Measurements from ENCODE around the gene ABCE1. TPM values are rescaled to one million over a fixed set of nuclear protein-coding genes. Genes with fewer than 3 reads are reported as not detected.
A peak's percentile ranks its signal among the peaks of the same experiment; 100 is the strongest.

The ABCE1 gene
- total RNA-seq: 46.4 TPM
- 14.8 TPM for polyA plus RNA-seq (ENCODE audit: insufficient read depth, low read depth, low replicate concordance)
- long read RNA-seq, donor 1, transcript ABCE1-201 (18 exons, 3,921 nt): major isoform, 8 of 8 reads
- long read RNA-seq, donor 1, partial matches to known transcripts: 0 of 8 reads
- long read RNA-seq, donor 1, other reads (novel, unspliced or antisense): 0 of 8 reads
- long read RNA-seq, donor 2, transcript ABCE1-201 (18 exons, 3,921 nt): major isoform, 7 of 16 reads
- long read RNA-seq, donor 2, partial matches to known transcripts: 9 of 16 reads
- long read RNA-seq, donor 2, other reads (novel, unspliced or antisense): 0 of 16 reads
- long read RNA-seq, donor 3, partial matches to known transcripts: 14 of 20 reads
- long read RNA-seq, donor 3, other reads (novel, unspliced or antisense): 0 of 20 reads
- long read RNA-seq, donor 4, partial matches to known transcripts: 16 of 19 reads
- long read RNA-seq, donor 4, other reads (novel, unspliced or antisense): 0 of 19 reads
- long read RNA-seq, donor 5, partial matches to known transcripts: 0 of 2 reads
- long read RNA-seq, donor 5, other reads (novel, unspliced or antisense): 0 of 2 reads
- long read RNA-seq, donor 6, transcript ABCE1-201 (18 exons, 3,921 nt): major isoform, 11 of 28 reads
- long read RNA-seq, donor 6, partial matches to known transcripts: 17 of 28 reads
- long read RNA-seq, donor 6, other reads (novel, unspliced or antisense): 0 of 28 reads
- long read RNA-seq, donor 7, transcript ABCE1-201 (18 exons, 3,921 nt): major isoform, 11 of 18 reads
- long read RNA-seq, donor 7, partial matches to known transcripts: 2 of 18 reads
- long read RNA-seq, donor 7, other reads (novel, unspliced or antisense): 5 of 18 reads
- long read RNA-seq, donor 8, partial matches to known transcripts: 5 of 10 reads
- long read RNA-seq, donor 8, other reads (novel, unspliced or antisense): 0 of 10 reads
- long read RNA-seq, donor 9: 0 reads
- long read RNA-seq, donor 10, transcript ABCE1-201 (18 exons, 3,921 nt): major isoform, 5 of 6 reads
- long read RNA-seq, donor 10, partial matches to known transcripts: 0 of 6 reads
- long read RNA-seq, donor 10, other reads (novel, unspliced or antisense): 0 of 6 reads

GRCh38 chr4:145097821-145098674 lies at the start of gene ABCE1, which contains the start of gene ANAPC10:
Gene ABCE1, plus strand, starts transcription at chr4:145098311. Its CDS starts 6,102 bp downstream, at chr4:145104413.
Gene ANAPC10, minus strand, starts transcription at chr4:145098196. Its CDS starts 2,097 bp downstream, at chr4:145096099.
- Histone ChIP-seq H3K4me1 (ENCODE audit: control insufficient read depth in 2 of 3, insufficient read depth in 2 of 3, low read depth in 1 of 3, low read length in 3 of 3) (peaks cover 0 to 11% (median 10%) of the 10 kb centered on the region in 3 donors), H3K27ac (ENCODE audit: low read depth in 2 of 2, low read length in 2 of 2) (peak within 1 kb of the TSS; percentile 90 to 92), H3K9ac (ENCODE audit: low read length in 3 of 3) (peak within 1 kb of the TSS; percentile 97 to 99 (median 98)), H3K9me3 (ENCODE audit: control insufficient read depth in 2 of 3, insufficient read depth in 1 of 3, low read length in 3 of 3) (peaks cover 0 to 1% (median 0%) of the 10 kb centered on the region in 3 donors), H3K4me3 (ENCODE audit: low read length in 3 of 3) (peak within 1 kb of the TSS; percentile 92 to 99 (median 97)), H3K36me3 (ENCODE audit: control insufficient read depth in 2 of 3, insufficient read depth in 3 of 3, low read length in 3 of 3) (peaks cover 6 to 12% (median 8%) of the 10 kb centered on the region in 3 donors), H3K27me3 (ENCODE audit: control insufficient read depth, insufficient read depth, low read length) (no peaks in the 10 kb centered on the region)
- intact Hi-C loops (cut with DNase I): no loop called here
- TF ChIP-seq, protein P1, sequence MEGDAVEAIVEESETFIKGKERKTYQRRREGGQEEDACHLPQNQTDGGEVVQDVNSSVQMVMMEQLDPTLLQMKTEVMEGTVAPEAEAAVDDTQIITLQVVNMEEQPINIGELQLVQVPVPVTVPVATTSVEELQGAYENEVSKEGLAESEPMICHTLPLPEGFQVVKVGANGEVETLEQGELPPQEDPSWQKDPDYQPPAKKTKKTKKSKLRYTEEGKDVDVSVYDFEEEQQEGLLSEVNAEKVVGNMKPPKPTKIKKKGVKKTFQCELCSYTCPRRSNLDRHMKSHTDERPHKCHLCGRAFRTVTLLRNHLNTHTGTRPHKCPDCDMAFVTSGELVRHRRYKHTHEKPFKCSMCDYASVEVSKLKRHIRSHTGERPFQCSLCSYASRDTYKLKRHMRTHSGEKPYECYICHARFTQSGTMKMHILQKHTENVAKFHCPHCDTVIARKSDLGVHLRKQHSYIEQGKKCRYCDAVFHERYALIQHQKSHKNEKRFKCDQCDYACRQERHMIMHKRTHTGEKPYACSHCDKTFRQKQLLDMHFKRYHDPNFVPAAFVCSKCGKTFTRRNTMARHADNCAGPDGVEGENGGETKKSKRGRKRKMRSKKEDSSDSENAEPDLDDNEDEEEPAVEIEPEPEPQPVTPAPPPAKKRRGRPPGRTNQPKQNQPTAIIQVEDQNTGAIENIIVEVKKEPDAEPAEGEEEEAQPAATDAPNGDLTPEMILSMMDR (IDR thresholded peaks at IDR 0.05; ENCODE audit: borderline replicate concordance, extremely low read depth, insufficient read depth): no peak
- DNase-seq: peak; percentile 96 to 99 (median 98)
- peak; percentile 83 for FAIRE-seq

DNA sequence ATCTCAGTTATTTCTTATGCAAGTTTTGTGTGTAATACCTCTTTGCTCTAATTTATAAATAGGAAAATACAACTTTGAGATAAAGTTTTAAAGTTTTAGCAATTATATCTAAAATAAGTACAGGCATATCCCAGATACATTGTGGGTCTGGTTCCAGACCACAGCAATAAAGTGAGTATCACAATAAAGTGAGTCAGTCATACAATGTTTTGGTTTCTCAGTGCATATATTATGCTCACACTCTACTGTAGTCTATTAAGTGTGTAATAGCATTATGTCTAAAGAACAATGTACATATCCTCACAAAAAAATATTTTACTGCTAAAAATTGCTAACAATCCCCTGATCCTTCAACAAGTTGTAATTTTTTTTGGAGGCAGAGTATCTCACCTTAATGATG lies 49.3 kb upstream of the ABCE1 start:
- TF ChIP-seq, protein P1 (IDR thresholded peaks at IDR 0.05; ENCODE audit: borderline replicate concordance, extremely low read depth, insufficient read depth): no peak
- FAIRE-seq: no peak

GRCh38 chr4:145049241-145049640 lies 48.9 kb upstream of the ABCE1 start:
- Histone ChIP-seq H3K4me3 (ENCODE audit: low read length in 3 of 3) (no peak overlapping the region), H3K27me3 (ENCODE audit: control insufficient read depth, insufficient read depth, low read length) (no peaks in the 10 kb centered on the region), H3K27ac (ENCODE audit: low read depth in 2 of 2, low read length in 2 of 2) (no peak overlapping the region), H3K36me3 (ENCODE audit: control insufficient read depth in 2 of 3, insufficient read depth in 3 of 3, low read length in 3 of 3) (no peaks in the 10 kb centered on the region), H3K9me3 (ENCODE audit: control insufficient read depth in 2 of 3, insufficient read depth in 1 of 3, low read length in 3 of 3) (no peaks in the 10 kb centered on the region), H3K4me1 (ENCODE audit: control insufficient read depth in 2 of 3, insufficient read depth in 2 of 3, low read depth in 1 of 3, low read length in 3 of 3) (no peaks in the 10 kb centered on the region), H3K9ac (ENCODE audit: low read length in 3 of 3) (no peak overlapping the region)
- FAIRE-seq (no peak), DNase-seq (no peak)
- TF ChIP-seq, protein P1 (IDR thresholded peaks at IDR 0.05; ENCODE audit: borderline replicate concordance, extremely low read depth, insufficient read depth): no peak
- intact Hi-C loops (cut with DNase I): no loop called here

More for the DNA sequence above, 49.3 kb upstream of the ABCE1 start:
- H3K9me3 ChIP-seq (ENCODE audit: control insufficient read depth in 2 of 3, insufficient read depth in 1 of 3, low read length in 3 of 3): no peaks in the 10 kb centered on the region
- no peaks in the 10 kb centered on the region for H3K36me3 ChIP-seq (ENCODE audit: control insufficient read depth in 2 of 3, insufficient read depth in 3 of 3, low read length in 3 of 3)
- H3K4me1 ChIP-seq (ENCODE audit: control insufficient read depth in 2 of 3, insufficient read depth in 2 of 3, low read depth in 1 of 3, low read length in 3 of 3): no peaks in the 10 kb centered on the region
- no peak overlapping the region for H3K9ac ChIP-seq (ENCODE audit: low read length in 3 of 3)
- no peak for DNase-seq
- H3K27me3 ChIP-seq (ENCODE audit: control insufficient read depth, insufficient read depth, low read length): no peaks in the 10 kb centered on the region
- intact Hi-C loops (cut with DNase I): no loop called here
- H3K4me3 ChIP-seq (ENCODE audit: low read length in 3 of 3): no peak overlapping the region
- H3K27ac ChIP-seq (ENCODE audit: low read depth in 2 of 2, low read length in 2 of 2): no peak overlapping the region
